Mesendoderm (in vitro differentiated cells): ENCODE measurements around the gene CFAP157.

Experiments
- DNase-seq: peaks from one replicate; pipeline ENCODE4 v3.0.0; 2013
- H2AK5ac ChIP-seq: 2 replicates; pipeline ENCODE4 v1.6.1; 2013; ENCODE audit warnings: low read length, inconsistent platforms
- H2BK120ac ChIP-seq: 2 replicates; pipeline ENCODE4 v1.6.1; 2013; ENCODE audit warnings: low read depth, mild to moderate bottlenecking, low read length, moderate library complexity, mixed read lengths
- H2BK15ac ChIP-seq: replicated peaks from 2 replicates; pipeline ENCODE4 v1.6.1; 2013; ENCODE audit warnings: low read depth, mild to moderate bottlenecking, moderate library complexity
- H2BK5ac ChIP-seq: 2 replicates; pipeline ENCODE4 v1.6.1; 2013; ENCODE audit warnings: low read length, inconsistent platforms
- H3K18ac ChIP-seq: 2 replicates; pipeline ENCODE4 v1.6.1; 2013; ENCODE audit warnings: mild to moderate bottlenecking, low read length, mixed read lengths
- H3K23ac ChIP-seq: one replicate; pipeline ENCODE4 v1.6.1; 2013; ENCODE audit warnings: low read length
- H3K27ac ChIP-seq: 2 replicates; pipeline ENCODE4 v1.5.1; 2013; ENCODE audit warnings: low read depth, mild to moderate bottlenecking, inconsistent platforms, low read length, moderate library complexity
- H3K27me3 ChIP-seq: 2 replicates; pipeline ENCODE4 v1.6.1; 2013; ENCODE audit warnings: low read length, control low read depth, mild to moderate bottlenecking, inconsistent platforms; ENCODE audit not compliant: insufficient read depth, poor library complexity
- H3K36me3 ChIP-seq: 2 replicates; pipeline ENCODE4 v1.6.1; 2013; ENCODE audit warnings: low read length, inconsistent platforms; ENCODE audit not compliant: control insufficient read depth, insufficient read depth
- H3K4ac ChIP-seq: one replicate; pipeline ENCODE4 v1.6.1; 2013; ENCODE audit warnings: low read depth, mild to moderate bottlenecking, low read length, moderate library complexity
- H3K4me1 ChIP-seq: 2 replicates; pipeline ENCODE4 v1.6.1; 2013; ENCODE audit warnings: low read depth, low read length, inconsistent platforms; ENCODE audit not compliant: control insufficient read depth
- H3K4me2 ChIP-seq: 2 replicates; pipeline ENCODE4 v1.6.1; 2013; ENCODE audit warnings: low read length
- H3K4me3 ChIP-seq: 2 replicates; pipeline ENCODE4 v1.5.1; 2013; ENCODE audit warnings: mild to moderate bottlenecking, low read length
- H3K56ac ChIP-seq: one replicate; pipeline ENCODE4 v1.6.1; 2013; ENCODE audit warnings: low read length
- H3K79me1 ChIP-seq: 2 replicates; pipeline ENCODE4 v1.6.1; 2013; ENCODE audit warnings: low read length, inconsistent platforms
- H3K79me2 ChIP-seq: 2 replicates; pipeline ENCODE4 v1.6.1; 2013; ENCODE audit warnings: mild to moderate bottlenecking, low read length; ENCODE audit not compliant: control insufficient read depth, insufficient read depth
- H3K9ac ChIP-seq: 2 replicates; pipeline ENCODE4 v1.6.1; 2013; ENCODE audit warnings: low read length, inconsistent platforms
- H4K5ac ChIP-seq: one replicate; pipeline ENCODE4 v1.6.1; 2013; ENCODE audit warnings: low read length
- H4K8ac ChIP-seq: one replicate; pipeline ENCODE4 v1.6.1; 2013; ENCODE audit warnings: low read depth, mild to moderate bottlenecking, control low read depth, low read length, moderate library complexity
- WGBS: extraction: QIAGEN DNeasy Blood & Tissue Kit; methylation state at CpG from one replicate; pipeline ENCODE4 v1.1.7; 2013; ENCODE audit warnings: low lambda C conversion rate, missing lambda C conversion rate; ENCODE audit not compliant: insufficient coverage; ENCODE audit errors: extremely low coverage; 5-methylcytosine and 5-hydroxymethylcytosine counted together

The CFAP157 gene

GRCh38 chr9:127700140-127700539 is 6.6 kb upstream of the CFAP157 start:
- H3K4me3 ChIP-seq = no peak overlapping the region
- no peak overlapping the region for H3K4ac ChIP-seq
- no peaks in the 10 kb centered on the region for H3K79me1 ChIP-seq
- no peak overlapping the region for H4K5ac ChIP-seq
- no peaks in the 10 kb centered on the region for H3K27me3 ChIP-seq
- H3K23ac ChIP-seq = no peak overlapping the region
- H3K9ac ChIP-seq = no peak overlapping the region
- no peak overlapping the region for H3K27ac ChIP-seq
- H2BK120ac ChIP-seq = no peak overlapping the region
- H2BK15ac ChIP-seq = no peak overlapping the region
- DNase-seq = no peak
- no peak overlapping the region for H3K4me2 ChIP-seq
- no peaks in the 10 kb centered on the region for H3K79me2 ChIP-seq
- H2AK5ac ChIP-seq = no peak overlapping the region
- H3K36me3 ChIP-seq = no peaks in the 10 kb centered on the region
- H4K8ac ChIP-seq = no peak overlapping the region
- no peak overlapping the region for H3K18ac ChIP-seq
- WGBS = no CpG with 5 or more reads among the region's 2 CpGs
- no peak overlapping the region for H2BK5ac ChIP-seq
- no peaks in the 10 kb centered on the region for H3K4me1 ChIP-seq
- no peak overlapping the region for H3K56ac ChIP-seq

GRCh38 chr9:127700594-127701255 is 6.1 kb upstream of the CFAP157 start:
- H3K18ac ChIP-seq = no peak overlapping the region
- H4K5ac ChIP-seq = no peak overlapping the region

GRCh38 chr9:127703289-127703946 is 3.4 kb upstream of the CFAP157 start:
- Histone ChIP-seq H3K27me3 (no peaks in the 10 kb centered on the region), H3K9ac (no peak overlapping the region), H2AK5ac (no peak overlapping the region), H3K18ac (no peak overlapping the region), H3K79me2 (no peaks in the 10 kb centered on the region), H2BK120ac (no peak overlapping the region), H2BK5ac (no peak overlapping the region), H3K36me3 (no peaks in the 10 kb centered on the region), H3K23ac (no peak overlapping the region), H4K5ac (no peak overlapping the region), H3K27ac (no peak overlapping the region), H4K8ac (no peak overlapping the region), H3K4me1 (no peaks in the 10 kb centered on the region), H3K79me1 (no peaks in the 10 kb centered on the region), H3K4me3 (no peak overlapping the region), H3K4me2 (no peak overlapping the region), H2BK15ac (no peak overlapping the region), H3K56ac (no peak overlapping the region), H3K4ac (no peak overlapping the region)
- DNase-seq = no peak
- WGBS = no CpG with 5 or more reads among the region's 9 CpGs

More at GRCh38 chr9:127700594-127701255, 6.1 kb upstream of the CFAP157 start:
- H3K27ac ChIP-seq = no peak overlapping the region
- H3K23ac ChIP-seq = no peak overlapping the region
- no peak overlapping the region for H3K4ac ChIP-seq
- DNase-seq = no peak
- no peak overlapping the region for H3K4me3 ChIP-seq
- H4K8ac ChIP-seq = no peak overlapping the region
- no peaks in the 10 kb centered on the region for H3K79me2 ChIP-seq
- H3K79me1 ChIP-seq = no peaks in the 10 kb centered on the region
- H3K36me3 ChIP-seq = no peaks in the 10 kb centered on the region
- no peak overlapping the region for H3K9ac ChIP-seq
- H2BK120ac ChIP-seq = no peak overlapping the region
- H3K4me1 ChIP-seq = no peaks in the 10 kb centered on the region
- no peak overlapping the region for H3K4me2 ChIP-seq
- no CpG with 5 or more reads among the region's 5 CpGs for WGBS
- H3K56ac ChIP-seq = no peak overlapping the region
- no peak overlapping the region for H2BK5ac ChIP-seq
- no peaks in the 10 kb centered on the region for H3K27me3 ChIP-seq
- H2BK15ac ChIP-seq = no peak overlapping the region
- no peak overlapping the region for H2AK5ac ChIP-seq

GRCh38 chr9:127705577-127706379 is 1.0 kb upstream of the CFAP157 start:
- H3K36me3 ChIP-seq = no peaks in the 10 kb centered on the region
- no peak overlapping the region for H3K56ac ChIP-seq
- H3K79me1 ChIP-seq = no peaks in the 10 kb centered on the region
- no peak overlapping the region for H3K9ac ChIP-seq
- no peak overlapping the region for H3K18ac ChIP-seq
- no peaks in the 10 kb centered on the region for H3K27me3 ChIP-seq
- H3K4ac ChIP-seq = no peak overlapping the region
- no peak for DNase-seq
- no peak overlapping the region for H4K5ac ChIP-seq
- no peak overlapping the region for H3K4me3 ChIP-seq
- H3K4me1 ChIP-seq = no peaks in the 10 kb centered on the region
- H3K27ac ChIP-seq = no peak overlapping the region
- H3K79me2 ChIP-seq = no peaks in the 10 kb centered on the region
- no peak overlapping the region for H3K4me2 ChIP-seq
- no peak overlapping the region for H3K23ac ChIP-seq
- no peak overlapping the region for H2BK5ac ChIP-seq
- H2BK15ac ChIP-seq = no peak overlapping the region
- no peak overlapping the region for H4K8ac ChIP-seq
- H2BK120ac ChIP-seq = no peak overlapping the region
- no peak overlapping the region for H2AK5ac ChIP-seq
- no CpG with 5 or more reads among the region's 12 CpGs for WGBS

- WGBS = no CpG with 5 or more reads among the region's 5 CpGs
- Histone ChIP-seq H3K18ac (no peak overlapping the region), H3K9ac (no peak overlapping the region), H3K4me3 (no peak overlapping the region), H3K56ac (no peak overlapping the region), H3K27me3 (no peaks in the 10 kb centered on the region), H3K23ac (no peak overlapping the region), H3K79me1 (no peaks in the 10 kb centered on the region), H3K4me1 (no peaks in the 10 kb centered on the region), H3K36me3 (no peaks in the 10 kb centered on the region), H3K27ac (no peak overlapping the region), H3K4me2 (no peak overlapping the region), H3K4ac (no peak overlapping the region), H2BK120ac (no peak overlapping the region), H2BK5ac (no peak overlapping the region), H4K8ac (no peak overlapping the region), H4K5ac (no peak overlapping the region), H2BK15ac (no peak overlapping the region), H3K79me2 (no peaks in the 10 kb centered on the region), H2AK5ac (no peak overlapping the region)
- DNase-seq = peak; percentile 58
These were observed 978 bp downstream of the CFAP157 start for GRCh38 chr9:127707766-127708165.
